ENCODE data around the gene CRYGS.

The CRYGS gene

GRCh38 chr3:186516646-186517045, 27.5 kb downstream of the CRYGS start:
- TF ChIP-seq ZNF10 (tag by site-specific recombination; IDR thresholded peaks at IDR 0.05) (no peak), ZNF280C (tag by site-specific recombination; IDR thresholded peaks at IDR 0.05) (no peak), ZNF350 (tag by site-specific recombination; IDR thresholded peaks at IDR 0.05) (peak; percentile 85), ZSCAN30 (tag by site-specific recombination; IDR thresholded peaks at IDR 0.05) (no peak)
- ChIA-PET POLR2A (no interaction called here), CTCF (interaction anchor here (0.7 kb wide), 2 partner anchors 9 to 536 kb away, joined by 4 to 5 read pairs; no protein-coding TSS in a partner anchor)
- Histone ChIP-seq H3K4me3 (ENCODE audit: low read depth, low read length) (no peak overlapping the region), H3K9me3 (ENCODE audit: control insufficient read depth, insufficient read depth, low read depth, low read length) (no peaks in the 10 kb centered on the region), H3K4me1 (ENCODE audit: control insufficient read depth, insufficient read depth, low read length) (no peaks in the 10 kb centered on the region), H3K36me3 (ENCODE audit: control insufficient read depth in 2 of 2, insufficient read depth in 1 of 2, low read length in 2 of 2) (no peaks in the 10 kb centered on the region), H3K27ac (ENCODE audit: extremely low read depth, low read depth, low read length) (no peak overlapping the region)

DNA sequence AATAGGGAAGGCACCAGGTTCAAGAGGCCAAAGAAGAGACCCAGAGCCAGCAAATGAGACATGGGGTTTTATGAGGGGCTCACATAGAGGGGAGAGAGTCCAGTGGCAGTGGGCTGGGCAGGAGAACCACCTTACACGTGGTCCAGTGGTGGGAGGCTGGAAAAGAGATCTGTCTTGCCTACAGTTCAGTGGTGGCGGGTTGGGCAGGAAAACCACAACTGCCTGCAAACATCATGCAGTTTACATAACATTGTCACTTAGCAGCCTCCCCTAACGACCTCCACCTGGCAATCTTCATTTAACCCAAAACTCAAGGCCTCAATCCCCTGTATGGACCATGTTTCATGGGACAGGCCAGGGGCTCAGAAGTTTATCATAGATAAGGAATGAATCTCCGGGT, 29.1 kb downstream of the CRYGS start:
- no peaks in the 10 kb centered on the region for H3K4me1 ChIP-seq (ENCODE audit: control insufficient read depth, insufficient read depth, low read length)
- H3K9me3 ChIP-seq (ENCODE audit: control insufficient read depth, insufficient read depth, low read depth, low read length) = no peaks in the 10 kb centered on the region
- H3K4me3 ChIP-seq (ENCODE audit: low read depth, low read length) = no peak overlapping the region
- POLR2A ChIA-PET = no interaction called here
- no peaks in the 10 kb centered on the region for H3K36me3 ChIP-seq (ENCODE audit: control insufficient read depth in 2 of 2, insufficient read depth in 1 of 2, low read length in 2 of 2)
- CTCF ChIA-PET = no interaction called here
- H3K27ac ChIP-seq (ENCODE audit: extremely low read depth, low read depth, low read length) = no peak overlapping the region
- TF ChIP-seq TSHZ1 (tag by site-specific recombination; IDR thresholded peaks at IDR 0.05; ENCODE audit: borderline replicate concordance) (no peak), ZSCAN30 (tag by site-specific recombination; IDR thresholded peaks at IDR 0.05) (no peak), ZNF776 (tag by site-specific recombination; IDR thresholded peaks at IDR 0.05; ENCODE audit: borderline replicate concordance) (no peak), FEZF1 (tag by site-specific recombination; IDR thresholded peaks at IDR 0.05) (no peak), PRDM1 (tag by site-specific recombination; IDR thresholded peaks at IDR 0.05) (no peak), ZNF292 (tag by site-specific recombination; IDR thresholded peaks at IDR 0.05; ENCODE audit: borderline replicate concordance, low read depth) (no peak), ZNF132 (tag by site-specific recombination; IDR thresholded peaks at IDR 0.05; ENCODE audit: borderline replicate concordance) (no peak), SETDB1 (IDR thresholded peaks at IDR 0.05; ENCODE audit: insufficient read length, low read length) (no peak), ZNF426 (tag by site-specific recombination; IDR thresholded peaks at IDR 0.05) (no peak), ZEB2 (tag by site-specific recombination; IDR thresholded peaks at IDR 0.05) (no peak), ZBTB48 (tag by site-specific recombination; IDR thresholded peaks at IDR 0.05) (no peak), ZNF10 (tag by site-specific recombination; IDR thresholded peaks at IDR 0.05) (no peak), ZNF248 (tag by site-specific recombination; IDR thresholded peaks at IDR 0.05) (no peak), ZNF600 (tag by site-specific recombination; IDR thresholded peaks at IDR 0.05) (no peak), PBX3 (CRISPR knock-in tag; IDR thresholded peaks at IDR 0.05) (no peak)
- TF ChIP-seq, protein P1, sequence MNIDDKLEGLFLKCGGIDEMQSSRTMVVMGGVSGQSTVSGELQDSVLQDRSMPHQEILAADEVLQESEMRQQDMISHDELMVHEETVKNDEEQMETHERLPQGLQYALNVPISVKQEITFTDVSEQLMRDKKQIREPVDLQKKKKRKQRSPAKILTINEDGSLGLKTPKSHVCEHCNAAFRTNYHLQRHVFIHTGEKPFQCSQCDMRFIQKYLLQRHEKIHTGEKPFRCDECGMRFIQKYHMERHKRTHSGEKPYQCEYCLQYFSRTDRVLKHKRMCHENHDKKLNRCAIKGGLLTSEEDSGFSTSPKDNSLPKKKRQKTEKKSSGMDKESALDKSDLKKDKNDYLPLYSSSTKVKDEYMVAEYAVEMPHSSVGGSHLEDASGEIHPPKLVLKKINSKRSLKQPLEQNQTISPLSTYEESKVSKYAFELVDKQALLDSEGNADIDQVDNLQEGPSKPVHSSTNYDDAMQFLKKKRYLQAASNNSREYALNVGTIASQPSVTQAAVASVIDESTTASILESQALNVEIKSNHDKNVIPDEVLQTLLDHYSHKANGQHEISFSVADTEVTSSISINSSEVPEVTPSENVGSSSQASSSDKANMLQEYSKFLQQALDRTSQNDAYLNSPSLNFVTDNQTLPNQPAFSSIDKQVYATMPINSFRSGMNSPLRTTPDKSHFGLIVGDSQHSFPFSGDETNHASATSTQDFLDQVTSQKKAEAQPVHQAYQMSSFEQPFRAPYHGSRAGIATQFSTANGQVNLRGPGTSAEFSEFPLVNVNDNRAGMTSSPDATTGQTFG (tag by site-specific recombination; IDR thresholded peaks at IDR 0.05; ENCODE audit: borderline replicate concordance) = no peak
- TF ChIP-seq, protein P2, sequence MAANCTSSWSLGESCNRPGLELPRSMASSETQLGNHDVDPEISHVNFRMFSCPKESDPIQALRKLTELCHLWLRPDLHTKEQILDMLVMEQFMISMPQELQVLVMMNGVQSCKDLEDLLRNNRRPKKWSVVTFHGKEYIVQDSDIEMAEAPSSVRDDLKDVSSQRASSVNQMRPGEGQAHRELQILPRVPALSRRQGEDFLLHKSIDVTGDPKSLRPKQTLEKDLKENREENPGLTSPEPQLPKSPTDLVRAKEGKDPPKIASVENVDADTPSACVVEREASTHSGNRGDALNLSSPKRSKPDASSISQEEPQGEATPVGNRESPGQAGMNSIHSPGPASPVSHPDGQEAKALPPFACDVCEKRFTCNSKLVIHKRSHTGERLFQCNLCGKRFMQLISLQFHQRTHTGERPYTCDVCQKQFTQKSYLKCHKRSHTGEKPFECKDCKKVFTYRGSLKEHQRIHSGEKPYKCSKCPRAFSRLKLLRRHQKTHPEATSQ (tag by site-specific recombination; IDR thresholded peaks at IDR 0.05) = no peak
